Dermis lymphatic vessel endothelial cell (primary cell): Measurements from ENCODE around the gene SPRED2. TPM values are rescaled to one million over a fixed set of nuclear protein-coding genes. Genes with fewer than 3 reads are reported as not detected.

Experiments used
- total RNA-seq: library from RNA; depleted of rRNA; stranded (reverse); fragments of >200 nt; gene quantifications from 2 replicates; pipeline ENCODE4 v1.2.1, GENCODE V29; 2014

The SPRED2 gene
- total RNA-seq: 1.8 and 2.0 TPM in 2 replicates

GRCh38 chr2:65432227-65433190 lies at the start of gene SPRED2:
SPRED2 (minus strand) TSS chr2:65432599; CDS start chr2:65431987, 612 bp downstream.

Other genes with a start within 250 kb of the SPRED2 start
- 108 and 120 TPM in 2 replicates for gene ACTR2, start 204.8 kb downstream of the SPRED2 start, total RNA-seq